GM21390 (cell line): ENCODE data around the gene BNIP1.

Source experiments
- ATAC-seq: cut with Tn5 transposase; IDR thresholded peaks from one replicate; pipeline ENCODE4 v1.9.1; 2021; ENCODE audit not compliant: unreplicated experiment

BNIP1 gene

GRCh38 chr5:173165177-173166016 is 21.1 kb downstream of the BNIP1 start:
- no peak for ATAC-seq

DNA sequence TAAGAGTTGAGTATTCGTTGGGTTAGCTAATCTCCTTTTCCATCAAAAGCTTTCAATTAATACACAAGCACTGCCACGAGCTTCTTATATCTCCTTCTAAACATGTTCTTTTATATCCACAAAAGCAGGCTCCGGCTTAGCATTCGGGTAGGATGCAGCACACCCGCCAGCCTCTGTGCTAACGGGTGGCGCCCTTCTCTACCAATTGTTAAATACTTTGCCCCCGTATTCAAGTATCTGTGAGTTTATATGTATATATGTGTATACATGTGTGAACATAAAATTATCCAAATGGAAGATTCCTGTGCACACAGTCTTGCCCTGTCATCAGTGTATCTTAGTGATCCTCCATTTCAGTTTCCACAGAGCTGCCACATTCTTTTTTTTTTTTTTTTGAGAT is 27.8 kb downstream of the BNIP1 start:
- no peak for ATAC-seq

DNA sequence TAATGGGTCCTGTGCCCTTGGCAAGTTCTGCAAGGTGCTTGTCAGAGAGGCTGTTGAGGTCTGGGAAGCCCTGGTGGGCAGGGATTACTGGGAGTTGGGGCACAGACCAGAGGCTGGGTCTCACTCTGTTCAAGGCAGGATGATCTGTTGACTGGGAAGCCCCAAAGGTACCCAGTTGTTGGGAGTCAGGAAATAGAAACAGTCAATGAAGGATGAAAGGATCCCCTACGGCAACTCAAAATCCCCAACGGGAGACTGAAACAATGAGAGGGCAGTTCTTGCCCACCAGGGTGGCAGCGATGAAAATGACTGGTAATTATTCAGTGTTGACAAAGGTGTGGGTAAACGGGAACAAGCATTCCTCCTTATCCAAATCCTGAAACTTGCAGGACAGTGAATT is 31.2 kb downstream of the BNIP1 start:
- ATAC-seq = no peak

- ATAC-seq = no peak
Observed at GRCh38 chr5:173178369-173178910, 34.1 kb downstream of the BNIP1 start.

GRCh38 chr5:173180331-173180730 is 36.0 kb downstream of the BNIP1 start:
- no peak for ATAC-seq

DNA sequence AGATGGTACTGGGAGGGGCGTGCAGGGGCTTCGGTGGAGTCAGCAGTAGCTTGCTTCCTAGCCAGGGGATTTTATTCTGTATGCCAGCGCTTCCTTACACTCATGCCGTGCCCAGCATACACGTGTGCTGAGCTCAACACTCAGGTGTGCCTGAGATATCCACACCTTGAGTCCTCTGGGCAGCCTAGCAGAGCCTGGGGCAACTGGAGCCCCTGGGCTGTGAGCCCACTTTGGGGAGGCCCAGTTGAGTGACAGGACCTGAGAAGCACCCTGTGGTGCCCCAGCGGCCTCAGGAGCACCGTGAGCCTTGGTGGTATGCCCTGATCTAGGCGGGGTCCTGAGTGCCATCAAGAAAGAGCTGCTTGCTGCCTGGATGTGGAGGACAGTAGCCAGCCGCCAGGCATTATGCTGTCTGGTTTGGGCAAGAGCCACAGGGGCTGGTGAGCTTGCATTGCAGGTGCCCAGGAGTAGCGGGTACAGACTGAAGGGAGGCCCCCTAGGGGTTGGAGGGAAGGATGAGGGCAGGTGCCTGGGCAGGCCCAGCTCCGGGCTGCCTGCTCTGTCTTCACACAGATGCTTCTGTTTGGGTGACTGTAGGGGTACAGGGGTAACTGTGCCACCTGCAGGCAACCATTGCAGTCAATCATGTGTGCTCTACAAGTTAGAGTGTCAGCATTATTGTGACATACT is 42.9 kb downstream of the BNIP1 start:
- no peak for ATAC-seq

GRCh38 chr5:173188280-173188679 is 43.9 kb downstream of the BNIP1 start:
- no peak for ATAC-seq

DNA sequence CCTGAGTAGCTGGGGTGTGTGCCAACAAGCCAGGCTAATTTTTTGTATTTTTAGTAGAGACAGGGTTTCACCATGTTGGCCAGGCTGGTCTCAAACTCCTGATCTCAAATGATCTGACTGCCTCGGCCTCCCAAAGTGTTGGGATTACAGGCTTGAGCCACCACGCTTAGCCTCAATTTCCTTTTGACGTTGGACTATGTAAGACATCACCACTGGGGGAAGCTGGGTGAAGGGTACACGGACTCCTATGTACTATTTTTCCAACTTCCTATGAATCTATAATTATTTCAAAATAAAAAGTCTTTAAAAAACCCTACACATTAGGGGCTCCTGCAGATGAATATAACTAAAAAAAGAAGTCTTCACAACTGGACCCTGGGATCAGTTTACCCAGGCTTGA is 46.7 kb downstream of the BNIP1 start:
- ATAC-seq = no peak

DNA sequence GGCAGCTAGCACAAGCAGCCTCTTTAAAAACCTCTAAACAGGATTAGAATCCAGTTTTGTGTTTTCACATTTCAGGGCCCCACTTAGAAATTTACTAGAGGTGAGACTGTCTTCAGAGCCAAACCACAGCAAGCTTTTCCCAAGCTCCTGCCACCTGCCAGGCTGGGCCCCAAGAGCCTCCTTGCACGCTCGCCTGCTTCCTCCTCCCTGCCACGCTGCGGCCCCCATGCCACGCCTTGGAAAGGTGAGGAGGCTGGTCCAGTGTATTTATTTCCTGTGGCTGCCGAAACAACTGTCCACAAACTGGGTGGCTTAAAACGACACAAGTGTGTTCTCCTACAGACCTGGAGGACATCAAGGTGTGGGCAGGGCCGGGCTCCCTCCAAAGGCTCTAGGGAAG is 47.2 kb downstream of the BNIP1 start:
- ATAC-seq = no peak

- no peak for ATAC-seq
Observed at GRCh38 chr5:173192561-173192960, 48.2 kb downstream of the BNIP1 start.

- no peak for ATAC-seq
Observed at GRCh38 chr5:173196133-173196952, 52.0 kb downstream of the BNIP1 start.

DNA sequence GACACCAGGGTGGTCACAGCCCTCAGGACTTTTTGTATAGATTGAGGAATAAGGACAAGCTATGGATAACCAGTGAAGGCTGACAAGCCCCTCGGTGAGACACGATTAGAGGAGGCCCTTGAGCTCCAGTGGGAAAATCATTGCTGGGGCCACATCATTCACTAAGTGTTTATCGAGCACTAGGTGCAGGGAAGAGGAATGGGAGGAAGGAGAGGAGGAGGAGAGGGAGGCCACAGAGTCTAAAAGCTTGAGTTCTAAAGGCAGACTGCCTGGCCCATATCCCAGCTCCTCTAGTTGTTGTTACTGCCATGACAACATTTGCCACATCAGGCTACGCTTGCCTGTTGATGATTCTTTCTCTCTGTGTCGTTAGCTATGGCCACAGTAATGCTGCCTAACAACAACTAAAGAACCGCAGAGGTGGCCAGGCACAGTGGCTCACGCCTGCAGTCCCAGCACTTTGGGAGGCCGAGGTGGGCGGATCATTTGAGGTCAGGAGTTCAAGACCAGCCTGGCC is 53.1 kb downstream of the BNIP1 start:
- ATAC-seq = no peak

DNA sequence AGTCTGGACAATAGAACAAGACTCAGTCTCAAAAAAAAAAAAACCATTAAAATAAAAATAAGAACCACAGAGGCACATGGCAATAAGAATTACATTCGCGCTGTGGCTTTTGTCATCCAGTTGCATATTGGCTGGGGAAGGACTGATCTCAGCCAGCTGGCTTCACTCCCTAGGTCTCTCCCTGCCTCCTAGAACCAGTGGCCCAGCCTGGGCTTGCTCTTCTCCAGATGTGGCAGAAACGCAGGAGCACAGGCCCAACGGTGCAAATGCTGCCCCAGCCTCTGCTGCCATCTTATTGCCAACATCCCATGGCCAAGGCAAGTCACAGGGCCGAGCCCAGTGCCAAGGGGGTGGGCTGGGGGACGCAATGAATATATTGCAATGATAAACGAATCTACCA is 53.7 kb downstream of the BNIP1 start:
- no peak for ATAC-seq

GRCh38 chr5:173200356-173200755 is 56.0 kb downstream of the BNIP1 start:
- ATAC-seq = no peak

- ATAC-seq = no peak
Observed at GRCh38 chr5:173201636-173202265, 57.4 kb downstream of the BNIP1 start.

- no peak for ATAC-seq
Observed at GRCh38 chr5:173202266-173202875, 58.0 kb downstream of the BNIP1 start.

- ATAC-seq = no peak
Observed at GRCh38 chr5:173204185-173204979, 60.1 kb downstream of the BNIP1 start.

GRCh38 chr5:173205916-173206315 is 61.6 kb downstream of the BNIP1 start:
- ATAC-seq = no peak

GRCh38 chr5:173208296-173208695 is 64.0 kb downstream of the BNIP1 start:
- ATAC-seq = no peak
